Measurements from ENCODE around the gene GPC6. TPM values are rescaled to one million over a fixed set of nuclear protein-coding genes. Genes with fewer than 3 reads are reported as not detected.

The GPC6 gene
- total RNA-seq, 1 donor from 2014 or later: not detected

DNA sequence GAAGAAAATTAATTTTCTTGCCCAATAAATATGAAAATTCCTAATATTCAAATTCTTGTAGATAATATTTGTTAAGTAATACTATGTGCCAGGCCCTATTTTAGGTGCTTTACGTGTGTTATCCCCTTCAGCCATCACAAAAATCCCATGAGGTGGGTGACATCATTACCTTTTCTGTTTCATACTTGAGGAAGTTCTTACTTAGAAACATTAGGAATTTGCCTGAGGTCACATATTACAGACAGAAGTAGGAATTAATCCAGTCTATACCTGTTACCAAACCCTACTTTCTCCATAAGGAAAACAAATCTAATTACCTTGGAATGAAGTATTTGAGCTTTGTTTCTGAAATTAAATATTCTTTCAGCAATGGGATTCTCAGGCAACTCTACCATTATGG lies 336.1 kb downstream of the GPC6 start:
- Mint-ChIP-seq H3K36me3 (ENCODE audit: low read depth) (no peaks in the 10 kb centered on the region), H3K27ac (no peak overlapping the region), H3K9me3 (peaks cover 2% of the 10 kb centered on the region), H3K4me1 (no peaks in the 10 kb centered on the region), H3K27me3 (no peaks in the 10 kb centered on the region), H3K4me3 (no peak overlapping the region)
- intact Hi-C loops (cut with micrococcal nuclease): no loop called here
- no peak for TF ChIP-seq CTCF (IDR thresholded peaks at IDR 0.05)
- DNase-seq (no peak), ATAC-seq (ENCODE audit: low read depth) (no peak)
- ChIA-PET POLR2A (no interaction called here), CTCF (no interaction called here)

- ATAC-seq (ENCODE audit: low read depth) (no peak), DNase-seq (no peak)
- peaks cover 4% of the 10 kb centered on the region for H3K9me3 Mint-ChIP-seq
- H3K4me3 Mint-ChIP-seq: no peak overlapping the region
- no peaks in the 10 kb centered on the region for H3K27me3 Mint-ChIP-seq
- H3K4me1 Mint-ChIP-seq: no peaks in the 10 kb centered on the region
- no peak overlapping the region for H3K27ac Mint-ChIP-seq
- ChIA-PET POLR2A (no interaction called here), CTCF (no interaction called here)
- intact Hi-C loops (cut with micrococcal nuclease): no loop called here
- no peaks in the 10 kb centered on the region for H3K36me3 Mint-ChIP-seq (ENCODE audit: low read depth)
- TF ChIP-seq CTCF (IDR thresholded peaks at IDR 0.05): no peak
Measured at GRCh38 chr13:93577105-93577504, 350.5 kb downstream of the GPC6 start.

GRCh38 chr13:93589788-93590187 lies 363.2 kb downstream of the GPC6 start:
- H3K4me1 Mint-ChIP-seq: no peaks in the 10 kb centered on the region
- ChIA-PET CTCF (no interaction called here), POLR2A (interaction anchor here (0.5 kb wide), 1 partner anchor 342 kb away, joined by 3 read pairs; no protein-coding TSS in a partner anchor)
- no peak overlapping the region for H3K4me3 Mint-ChIP-seq
- no peak for ATAC-seq (ENCODE audit: low read depth)
- no peaks in the 10 kb centered on the region for H3K36me3 Mint-ChIP-seq (ENCODE audit: low read depth)
- no peak for DNase-seq
- TF ChIP-seq CTCF (IDR thresholded peaks at IDR 0.05): no peak
- intact Hi-C loops (cut with micrococcal nuclease): no loop called here
- no peak overlapping the region for H3K27ac Mint-ChIP-seq
- H3K9me3 Mint-ChIP-seq: no peaks in the 10 kb centered on the region
- H3K27me3 Mint-ChIP-seq: no peaks in the 10 kb centered on the region

DNA sequence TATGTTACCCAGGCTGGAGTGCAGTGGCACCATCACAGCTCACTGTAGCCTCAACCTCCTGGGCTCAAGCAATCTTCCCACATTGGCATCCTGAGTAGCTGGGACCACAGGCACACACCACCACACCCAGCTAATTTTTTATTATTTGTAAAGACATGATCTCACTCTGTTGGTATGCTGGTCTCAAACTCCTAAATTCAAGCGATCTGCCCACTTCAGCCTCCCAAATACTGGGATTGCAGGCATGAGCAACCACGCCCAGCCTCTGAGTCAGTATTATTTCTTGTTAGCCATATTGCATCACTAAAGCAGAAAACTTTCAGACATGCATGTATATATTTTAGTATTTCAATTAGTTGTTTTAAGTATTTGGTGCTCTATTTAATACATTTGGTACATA lies 376.4 kb downstream of the GPC6 start:
- POLR2A ChIA-PET: no interaction called here
- CTCF ChIA-PET: no interaction called here
- peaks cover 6% of the 10 kb centered on the region for H3K9me3 Mint-ChIP-seq
- H3K27ac Mint-ChIP-seq: no peak overlapping the region
- no peaks in the 10 kb centered on the region for H3K4me1 Mint-ChIP-seq
- no peaks in the 10 kb centered on the region for H3K36me3 Mint-ChIP-seq (ENCODE audit: low read depth)
- DNase-seq: no peak
- no peak overlapping the region for H3K4me3 Mint-ChIP-seq
- intact Hi-C loops (cut with micrococcal nuclease): no loop called here
- no peak for ATAC-seq (ENCODE audit: low read depth)
- H3K27me3 Mint-ChIP-seq: no peaks in the 10 kb centered on the region
- TF ChIP-seq CTCF (IDR thresholded peaks at IDR 0.05): no peak

DNA sequence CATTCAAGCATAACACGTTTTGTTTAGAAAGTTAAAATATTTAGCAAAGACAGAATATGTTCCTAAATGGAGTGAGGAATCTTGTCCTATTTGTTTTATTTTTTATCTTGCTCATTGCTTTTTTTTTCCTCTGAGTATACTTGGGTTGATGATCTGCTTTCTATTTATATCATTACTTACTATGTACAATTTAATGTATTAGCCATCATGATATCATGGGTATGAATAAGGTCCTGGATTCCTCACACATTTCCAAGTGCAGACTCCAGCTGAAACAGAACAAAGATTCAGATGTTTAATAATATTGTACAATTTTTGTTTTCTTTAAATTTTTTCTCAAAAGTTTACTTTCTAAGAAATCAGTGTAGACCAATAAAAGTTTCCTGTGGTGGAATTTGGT lies 388.2 kb downstream of the GPC6 start:
- Mint-ChIP-seq H3K27ac (no peak overlapping the region), H3K9me3 (no peaks in the 10 kb centered on the region), H3K4me1 (no peaks in the 10 kb centered on the region), H3K36me3 (ENCODE audit: low read depth) (no peaks in the 10 kb centered on the region), H3K27me3 (no peaks in the 10 kb centered on the region), H3K4me3 (no peak overlapping the region)
- no peak for TF ChIP-seq CTCF (IDR thresholded peaks at IDR 0.05)
- ChIA-PET CTCF (no interaction called here), POLR2A (no interaction called here)
- DNase-seq (no peak), ATAC-seq (ENCODE audit: low read depth) (no peak)
- intact Hi-C loops (cut with micrococcal nuclease): no loop called here
